NCI-H524 (cell line): ENCODE data around the gene LTA.

ENCODE experiments used
- DNase-seq, 2 experiments: peaks; one replicate each; lab custom pipeline; 2025; lab: John Stamatoyannopoulos, UW

Gene LTA, protein sequence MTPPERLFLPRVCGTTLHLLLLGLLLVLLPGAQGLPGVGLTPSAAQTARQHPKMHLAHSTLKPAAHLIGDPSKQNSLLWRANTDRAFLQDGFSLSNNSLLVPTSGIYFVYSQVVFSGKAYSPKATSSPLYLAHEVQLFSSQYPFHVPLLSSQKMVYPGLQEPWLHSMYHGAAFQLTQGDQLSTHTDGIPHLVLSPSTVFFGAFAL

DNA sequence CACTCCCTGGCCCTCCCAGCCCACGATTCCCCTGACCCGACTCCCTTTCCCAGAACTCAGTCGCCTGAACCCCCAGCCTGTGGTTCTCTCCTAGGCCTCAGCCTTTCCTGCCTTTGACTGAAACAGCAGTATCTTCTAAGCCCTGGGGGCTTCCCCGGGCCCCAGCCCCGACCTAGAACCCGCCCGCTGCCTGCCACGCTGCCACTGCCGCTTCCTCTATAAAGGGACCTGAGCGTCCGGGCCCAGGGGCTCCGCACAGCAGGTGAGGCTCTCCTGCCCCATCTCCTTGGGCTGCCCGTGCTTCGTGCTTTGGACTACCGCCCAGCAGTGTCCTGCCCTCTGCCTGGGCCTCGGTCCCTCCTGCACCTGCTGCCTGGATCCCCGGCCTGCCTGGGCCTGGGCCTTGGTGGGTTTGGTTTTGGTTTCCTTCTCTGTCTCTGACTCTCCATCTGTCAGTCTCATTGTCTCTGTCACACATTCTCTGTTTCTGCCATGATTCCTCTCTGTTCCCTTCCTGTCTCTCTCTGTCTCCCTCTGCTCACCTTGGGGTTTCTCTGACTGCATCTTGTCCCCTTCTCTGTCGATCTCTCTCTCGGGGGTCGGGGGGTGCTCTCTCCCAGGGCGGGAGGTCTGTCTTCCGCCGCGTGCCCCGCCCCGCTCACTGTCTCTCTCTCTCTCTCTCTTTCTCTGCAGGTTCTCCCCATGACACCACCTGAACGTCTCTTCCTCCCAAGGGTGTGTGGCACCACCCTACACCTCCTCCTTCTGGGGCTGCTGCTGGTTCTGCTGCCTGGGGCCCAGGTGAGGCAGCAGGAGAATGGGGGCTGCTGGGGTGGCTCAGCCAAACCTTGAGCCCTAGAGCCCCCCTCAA lies at the start of gene LTA:
Gene LTA (plus strand): TSS at position 249 of the 871 bp plus-strand sequence. CDS start 454 bp downstream, at position 703.
- DNase-seq: no peak

GRCh38 chr6:31525553-31525931 lies 46.5 kb upstream of the LTA start:
- DNase-seq: no peak

- DNase-seq: no peak
Measured at GRCh38 chr6:31525932-31526591, 46.0 kb upstream of the LTA start.

GRCh38 chr6:31528307-31528777 lies 43.7 kb upstream of the LTA start:
- no peak for DNase-seq

DNA sequence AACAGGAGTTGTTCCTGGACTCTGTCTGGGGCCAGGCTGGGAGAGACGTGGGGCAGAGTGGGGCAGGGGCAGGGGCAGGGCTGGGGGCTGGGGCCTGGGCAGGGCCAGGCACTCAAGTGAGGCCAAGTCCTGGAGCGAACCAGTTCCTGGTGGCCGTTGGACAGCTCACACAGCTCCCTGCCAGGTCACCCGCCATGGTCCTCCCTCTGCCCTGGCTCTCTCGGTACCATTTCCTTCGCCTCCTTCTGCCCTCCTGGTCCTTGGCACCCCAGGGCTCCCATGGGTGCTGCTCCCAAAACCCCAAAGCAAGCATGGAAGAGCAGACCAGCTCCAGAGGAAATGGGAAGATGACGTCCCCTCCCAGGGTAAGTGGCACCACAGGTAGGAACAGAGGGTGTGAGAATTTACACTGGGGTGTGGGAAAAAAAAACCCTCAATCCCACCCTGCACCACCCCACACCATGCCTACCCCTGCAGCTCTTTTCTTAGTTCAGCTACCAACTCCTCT lies 43.2 kb upstream of the LTA start, which contains the start of gene MCCD1:
Gene MCCD1 (plus strand): TSS at position 142 of the 508 bp plus-strand sequence. CDS start 53 bp downstream, at position 195.
- no peak for DNase-seq

DNA sequence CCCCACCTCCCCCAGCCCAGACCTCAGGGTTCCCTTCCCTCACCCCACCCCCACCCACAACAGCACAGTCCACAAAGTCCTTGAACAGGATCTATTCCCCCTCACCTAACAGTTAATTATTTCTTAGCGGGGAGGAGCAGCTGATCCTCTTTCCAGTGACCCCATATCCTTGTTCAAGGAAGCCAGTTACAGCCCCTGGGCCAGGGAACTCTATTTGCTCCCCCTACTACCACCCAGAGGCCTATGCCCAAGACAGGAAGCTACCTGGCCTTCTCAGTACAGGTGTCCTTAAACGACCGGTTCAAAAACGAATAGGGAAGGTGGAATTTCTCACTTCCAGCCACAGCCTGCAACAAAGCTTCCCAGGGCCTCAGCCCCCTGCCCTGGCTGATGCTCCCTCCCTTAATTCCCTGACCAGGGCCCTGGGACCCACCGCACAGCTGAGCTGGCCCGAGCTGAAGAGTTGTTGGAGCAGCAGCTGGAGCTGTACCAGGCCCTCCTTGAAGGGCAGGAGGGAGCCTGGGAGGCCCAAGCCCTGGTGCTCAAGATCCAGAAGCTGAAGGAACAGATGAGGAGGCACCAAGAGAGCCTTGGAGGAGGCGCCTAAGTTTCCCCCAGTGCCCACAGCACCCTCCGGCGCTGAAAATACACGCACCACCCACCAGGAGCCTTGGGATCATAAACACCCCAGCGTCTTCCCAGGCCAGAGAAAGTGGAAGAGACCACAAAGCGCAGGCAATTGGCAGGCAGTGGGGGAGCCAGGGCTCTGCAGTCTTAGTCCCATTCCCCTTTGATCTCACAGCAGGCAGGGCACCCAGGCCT lies 42.5 kb upstream of the LTA start:
- no peak for DNase-seq

GRCh38 chr6:31530659-31531058 lies 41.4 kb upstream of the LTA start:
- no peak for DNase-seq

GRCh38 chr6:31531162-31531561 lies 40.9 kb upstream of the LTA start:
- DNase-seq: no peak

DNA sequence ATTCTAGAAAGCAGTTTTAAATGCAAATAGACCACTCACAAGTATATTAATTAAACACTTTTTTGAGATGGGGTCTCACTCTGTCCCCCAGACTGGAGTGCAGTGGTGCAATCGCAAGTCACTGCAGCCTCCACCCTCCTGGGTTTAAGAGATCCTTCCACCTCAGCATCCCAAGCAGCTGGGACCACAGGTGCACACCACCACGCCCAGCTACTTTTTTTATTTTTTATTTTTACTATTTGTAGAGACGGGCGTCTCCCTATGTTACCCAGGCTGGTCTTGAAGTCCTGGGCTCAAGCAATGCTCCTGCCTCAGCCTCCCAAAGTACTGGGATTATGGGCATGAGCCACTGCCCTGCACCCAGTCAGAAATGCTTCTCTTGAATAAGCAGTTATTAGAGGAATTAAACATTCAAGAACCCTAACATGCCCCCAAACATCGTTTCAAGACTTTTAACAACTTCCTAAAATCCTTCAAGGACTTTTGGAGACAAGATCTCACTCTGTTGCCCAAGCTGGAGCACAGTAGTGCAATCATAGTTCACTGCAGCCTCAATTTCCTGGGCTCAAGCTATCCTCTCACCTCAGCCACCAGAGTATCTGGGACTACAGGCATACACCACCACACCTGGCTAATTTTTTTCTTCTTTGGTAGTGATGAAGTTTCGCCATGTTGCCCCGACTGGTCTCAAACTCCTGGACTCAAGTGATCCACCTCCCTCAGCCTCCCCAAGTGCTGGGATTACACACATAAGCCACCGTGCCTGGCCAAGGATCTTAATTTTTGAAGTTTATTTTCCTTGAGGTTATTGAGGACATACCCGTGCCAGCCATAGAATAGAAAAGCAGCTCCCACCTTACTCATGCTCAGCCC lies 40.1 kb upstream of the LTA start:
- DNase-seq: no peak

DNA sequence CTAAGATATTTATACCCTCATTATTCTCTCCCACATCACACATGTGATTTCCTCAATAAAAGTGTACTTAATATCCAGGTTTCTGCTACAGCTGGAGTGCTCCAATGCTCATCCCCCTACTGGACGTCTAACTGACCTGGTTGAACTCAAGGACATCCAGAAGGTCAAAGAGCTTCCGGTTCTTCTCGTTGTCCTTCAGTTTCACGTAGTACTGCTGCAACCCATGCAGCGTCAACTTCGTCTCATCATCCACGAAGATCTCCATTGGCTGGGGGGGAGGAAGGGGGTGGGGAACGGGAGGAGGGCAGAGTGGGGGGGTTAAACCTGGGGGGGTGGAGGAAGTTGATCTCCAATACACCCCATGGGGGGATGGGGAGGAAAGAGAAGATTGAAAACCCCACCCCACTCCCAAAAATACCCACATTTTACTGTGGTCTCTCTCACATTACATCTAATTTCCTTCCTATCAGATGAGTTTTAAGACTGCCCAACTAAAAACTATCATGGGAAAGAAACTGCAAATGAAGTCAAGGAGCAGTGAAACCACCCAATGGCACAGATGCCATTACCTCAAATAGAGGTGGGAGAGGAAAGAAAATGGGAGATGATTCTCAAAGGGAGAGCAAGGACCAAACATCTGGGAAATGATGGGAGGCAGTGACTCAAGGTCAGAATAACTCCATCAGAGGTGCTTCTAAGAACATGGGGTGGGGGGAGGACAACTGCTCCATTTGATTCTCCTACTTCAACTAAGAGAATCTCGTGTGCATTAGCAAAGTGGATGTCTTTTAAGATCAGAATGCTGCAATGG lies 39.2 kb upstream of the LTA start:
- no peak for DNase-seq

GRCh38 chr6:31533455-31533841 lies 38.6 kb upstream of the LTA start:
- no peak for DNase-seq

GRCh38 chr6:31534011-31534410 lies 38.1 kb upstream of the LTA start:
- DNase-seq: no peak

DNA sequence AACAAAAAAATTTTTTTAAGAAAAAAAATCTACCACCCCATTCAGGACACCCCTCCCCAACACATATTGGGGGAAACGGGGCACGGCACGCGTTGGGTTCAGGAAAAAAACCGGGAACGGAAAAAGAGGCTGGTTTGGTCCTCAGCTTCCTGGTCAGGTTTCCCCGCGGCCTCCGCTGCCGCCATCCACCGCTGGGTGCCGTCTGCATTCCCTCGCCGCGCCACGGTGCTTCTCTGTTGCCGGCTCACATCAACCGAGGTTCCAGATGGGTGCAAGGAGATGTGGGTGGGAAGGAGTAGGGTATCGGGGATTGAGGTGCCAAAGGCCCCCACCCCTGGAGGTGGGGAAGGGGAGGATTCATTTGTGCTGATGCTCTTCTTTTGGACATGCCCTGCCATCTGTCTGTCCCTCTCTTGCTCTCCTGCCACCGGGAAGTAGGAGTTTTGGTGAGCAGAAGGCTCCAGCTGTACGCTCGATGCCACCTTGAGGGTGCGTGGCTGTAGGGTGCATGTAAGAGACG lies 37.5 kb upstream of the LTA start:
- DNase-seq: no peak

DNA sequence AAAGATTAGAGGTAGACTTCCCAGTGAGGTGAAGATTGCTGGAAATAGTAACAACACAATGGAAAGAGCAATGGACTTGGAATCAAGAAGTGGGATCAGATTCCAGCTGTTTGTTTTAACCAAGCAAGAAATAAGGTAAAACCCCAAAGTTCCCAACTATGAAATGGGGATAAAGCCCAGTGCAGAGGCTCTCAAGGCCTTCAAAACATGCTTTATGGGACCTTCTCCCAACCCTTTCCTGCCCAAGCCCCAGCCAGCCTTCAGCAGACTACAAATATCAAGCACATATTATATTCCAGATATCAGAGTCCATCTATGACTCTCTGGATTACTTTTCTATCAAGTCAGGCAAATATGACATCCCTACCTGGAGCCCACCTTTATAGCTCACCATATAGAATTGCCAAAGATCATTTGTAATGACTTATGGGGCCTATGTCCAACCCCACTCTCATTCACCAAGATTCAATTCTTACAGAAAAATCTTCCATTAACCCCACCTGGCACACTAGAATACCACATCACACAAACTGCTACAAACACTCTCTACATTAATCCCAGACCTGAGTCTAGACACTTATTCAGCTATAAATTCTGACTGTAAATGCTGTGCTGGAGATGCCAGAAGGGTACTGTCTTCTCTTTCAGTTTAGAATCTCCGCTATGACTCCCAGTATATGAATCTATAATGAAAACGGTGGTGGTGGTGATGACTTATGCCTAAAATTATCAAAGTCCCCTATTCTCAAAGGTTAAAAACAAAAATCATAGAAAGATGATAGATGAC lies 36.4 kb upstream of the LTA start:
- no peak for DNase-seq

DNA sequence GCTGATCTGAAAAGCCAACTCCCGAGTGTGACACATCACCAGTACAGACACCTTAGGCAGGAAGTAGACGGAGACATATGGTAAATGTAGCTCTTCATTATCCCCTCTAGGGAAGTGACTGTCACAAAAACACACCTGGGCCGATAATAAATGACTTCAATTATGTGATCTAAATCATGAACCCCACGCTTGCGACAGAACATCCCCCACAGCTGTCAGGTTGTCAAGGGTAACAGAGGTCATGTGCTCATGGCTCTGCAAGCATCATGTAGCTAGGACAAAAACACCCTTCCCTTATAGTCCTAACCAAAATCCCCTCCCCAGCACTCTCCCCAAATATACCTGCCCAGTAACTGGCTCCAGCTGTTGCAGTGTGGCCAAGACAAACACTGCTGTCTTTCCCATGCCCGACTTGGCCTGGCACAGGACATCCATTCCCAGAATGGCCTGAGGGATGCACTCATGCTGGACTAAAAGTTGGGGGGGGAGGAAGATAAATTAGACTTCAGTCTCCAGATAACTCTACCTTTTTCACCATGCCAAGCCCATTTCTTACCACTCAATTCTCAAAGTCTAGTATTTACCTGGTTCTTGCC lies 33.2 kb upstream of the LTA start:
- no peak for DNase-seq

DNA sequence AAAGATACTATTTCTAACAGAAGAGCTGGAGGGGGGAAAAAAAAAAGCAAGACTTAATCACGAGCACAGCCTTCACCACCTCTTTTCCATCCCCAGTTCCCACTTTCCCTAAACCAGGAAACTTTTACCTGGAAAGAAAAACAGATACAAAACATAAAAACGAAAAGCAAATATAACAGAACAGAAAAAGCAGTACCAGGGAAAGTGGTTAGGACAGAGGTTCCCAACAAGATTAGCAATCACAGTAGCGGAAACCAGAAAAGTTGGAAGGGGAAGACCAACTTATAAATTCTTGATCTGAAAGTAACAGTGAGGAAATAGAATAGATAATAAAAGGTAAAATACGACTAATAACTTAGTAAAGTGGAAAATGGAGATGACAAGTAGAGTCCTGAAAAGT lies 31.4 kb upstream of the LTA start:
- DNase-seq: no peak

GRCh38 chr6:31541059-31541657 lies 30.9 kb upstream of the LTA start:
- peak; percentile 5 to 31 for DNase-seq
